Sigmoid colon (tissue), 7 donors: Measurements from ENCODE around the gene ARHGDIB. TPM values are rescaled to one million over a fixed set of nuclear protein-coding genes. Genes with fewer than 3 reads are reported as not detected.
A peak's percentile ranks its signal among the peaks of the same experiment; 100 is the strongest.

Source experiments
- DNase-seq: peaks from one replicate; pipeline ENCODE4 v3.0.0-alpha.2; 2019
- H3K27ac ChIP-seq, 4 donors: fragments of 200-600 bp; sonication (generic); one replicate each; pipeline ENCODE4 v1.5.1; 2016 to 2019; ENCODE audit warnings: mild to moderate bottlenecking in 1 of 4
- H3K27me3 ChIP-seq, 3 donors: fragments of 200-600 bp; sonication (generic); one replicate each; pipeline ENCODE4 v1.5.1; 2019; ENCODE audit warnings: mild to moderate bottlenecking in 1 of 3
- H3K36me3 ChIP-seq, 4 donors: fragments of 200-600 bp; sonication (generic); one replicate each; pipeline ENCODE4 v1.5.1; 2016 to 2019
- H3K4me1 ChIP-seq, 4 donors: fragments of 200-600 bp; sonication (generic); one replicate each; pipeline ENCODE4 v1.5.1; 2017 to 2019
- H3K4me3 ChIP-seq, 4 donors: fragments of 200-600 bp; sonication (generic); one replicate each; pipeline ENCODE4 v1.5.1; 2017 to 2019; ENCODE audit warnings: mild to moderate bottlenecking in 2 of 4, moderate library complexity in 1 of 4
- H3K9me3 ChIP-seq, 4 donors: fragments of 200-600 bp in 3 of 4; sonication (generic) in 3 of 4; one replicate each; pipeline versions ENCODE4 v1.5.1 to v1.6.1; 2013 to 2019
- CTCF ChIP-seq, 4 experiments: fragments of 450-650 bp in 3 of 4; fragments of 200-600 bp in 1 of 4; IDR thresholded peaks; one replicate each; pipeline ENCODE4 v1.5.1; 2016 to 2019; ENCODE audit warnings: antibody characterized with exemption in 4 of 4, mild to moderate bottlenecking in 3 of 4, moderate library complexity in 2 of 4
- EP300 ChIP-seq, 4 donors: sonication (generic); formaldehyde crosslinking; IDR thresholded peaks; one replicate each; pipeline ENCODE4 v1.6.1; 2017; ENCODE audit warnings: antibody characterized with exemption in 4 of 4
- POLR2A ChIP-seq, 2 donors: fragments of 450-650 bp; IDR thresholded peaks; one replicate each; pipeline ENCODE4 v1.6.1; 2016; ENCODE audit warnings: antibody characterized with exemption in 2 of 2, mild to moderate bottlenecking in 2 of 2, moderate library complexity in 2 of 2
- POLR2AphosphoS5 ChIP-seq, 4 donors: sonication (generic); formaldehyde crosslinking; IDR thresholded peaks; one replicate each; pipeline ENCODE4 v1.6.1; 2017; ENCODE audit warnings: antibody characterized with exemption in 4 of 4
- WGBS, 2 donors: extraction: QIAGEN DNeasy Blood & Tissue Kit; methylation state at CpG; one replicate each; pipeline ENCODE4 v1.1.7; 2013; 5-methylcytosine and 5-hydroxymethylcytosine counted together
- intact Hi-C: fragments of 100-400 bp; cut with DNase I; formaldehyde crosslinking; loops from one replicate; pipeline ENCODE4 v1.15.1; 2023
- polyA plus RNA-seq, 3 donors: library from polyadenylated mRNA; stranded (reverse); fragments of 200-250 nt; gene quantifications; one replicate each; pipeline ENCODE4 v1.2.3, GENCODE V29; 2013
- total RNA-seq, 4 donors: library from RNA; depleted of rRNA; stranded (reverse); fragments of >200 nt; gene quantifications; one replicate each; pipeline ENCODE4 v1.1.0, GENCODE V29; 2016
- donor health status: healthy with polysubstance abuse.
- donor health status: Bipolar disorder and iron deficiency.
- donor health status: healthy.

ARHGDIB gene
- total and polyA plus RNA-seq, 7 donors: 21.0 to 304 (median 71.4) TPM

- intact Hi-C loops: no loop called here
- H3K27ac ChIP-seq: no peak overlapping the region
- H3K9me3 ChIP-seq: no peaks in the 10 kb centered on the region
- H3K4me3 ChIP-seq: no peak overlapping the region
- TF ChIP-seq POLR2A (IDR thresholded peaks at IDR 0.05): no peak
- no peak for TF ChIP-seq CTCF (IDR thresholded peaks at IDR 0.05)
- no peak for TF ChIP-seq POLR2AphosphoS5 (IDR thresholded peaks at IDR 0.05)
- no peak for TF ChIP-seq EP300 (IDR thresholded peaks at IDR 0.05)
- H3K4me1 ChIP-seq: no peaks in the 10 kb centered on the region
- no peaks in the 10 kb centered on the region for H3K27me3 ChIP-seq
- H3K36me3 ChIP-seq: no peaks in the 10 kb centered on the region
- no peak for DNase-seq
- WGBS, 2 donors: 82 to 97% methylated on average over 2 of the region's 2 CpGs
Observed at GRCh38 chr12:14964406-14964805, 3.0 kb upstream of the ARHGDIB start.

- H3K4me3 ChIP-seq: no peak overlapping the region
- TF ChIP-seq EP300 (IDR thresholded peaks at IDR 0.05): no peak
- no peak for TF ChIP-seq POLR2A (IDR thresholded peaks at IDR 0.05)
- TF ChIP-seq POLR2AphosphoS5 (IDR thresholded peaks at IDR 0.05): no peak
- no peak for TF ChIP-seq CTCF (IDR thresholded peaks at IDR 0.05)
- H3K36me3 ChIP-seq: no peaks in the 10 kb centered on the region
- H3K4me1 ChIP-seq: no peaks in the 10 kb centered on the region
- H3K27me3 ChIP-seq: no peaks in the 10 kb centered on the region
- no peak overlapping the region for H3K27ac ChIP-seq
- intact Hi-C loops: no loop called here
- 94 to 95% methylated on average over 7 of the region's 7 CpGs for WGBS, 2 donors
- H3K9me3 ChIP-seq: no peaks in the 10 kb centered on the region
- no peak for DNase-seq
Observed at GRCh38 chr12:14963520-14963919, 2.1 kb upstream of the ARHGDIB start.

GRCh38 chr12:14962797-14963196 is 1.4 kb upstream of the ARHGDIB start:
- Histone ChIP-seq H3K27ac (peak overlapping the region in 2 of 4 donors; percentile 65 to 77), H3K4me1 (peaks cover 0 to 1% (median 0%) of the 10 kb centered on the region in 4 donors), H3K9me3 (no peaks in the 10 kb centered on the region), H3K36me3 (no peaks in the 10 kb centered on the region), H3K27me3 (no peaks in the 10 kb centered on the region), H3K4me3 (no peak overlapping the region)
- TF ChIP-seq POLR2AphosphoS5 (IDR thresholded peaks at IDR 0.05) (no peak), EP300 (IDR thresholded peaks at IDR 0.05) (no peak), CTCF (IDR thresholded peaks at IDR 0.05) (no peak), POLR2A (IDR thresholded peaks at IDR 0.05) (no peak)
- WGBS, 2 donors: 81 to 92% methylated on average over 3 of the region's 3 CpGs
- no peak for DNase-seq
- intact Hi-C loops: no loop called here

- Histone ChIP-seq H3K9me3 (no peaks in the 10 kb centered on the region), H3K4me3 (peak overlapping the region in 1 of 4 donors; percentile 42), H3K27me3 (no peaks in the 10 kb centered on the region), H3K36me3 (no peaks in the 10 kb centered on the region), H3K27ac (peak overlapping the region; percentile 40 to 77 (median 60)), H3K4me1 (peaks cover 0 to 8% (median 2%) of the 10 kb centered on the region in 4 donors)
- no peak for TF ChIP-seq CTCF (IDR thresholded peaks at IDR 0.05)
- TF ChIP-seq POLR2AphosphoS5 (IDR thresholded peaks at IDR 0.05): no peak
- TF ChIP-seq POLR2A (IDR thresholded peaks at IDR 0.05): no peak
- no peak for TF ChIP-seq EP300 (IDR thresholded peaks at IDR 0.05)
- intact Hi-C loops: no loop called here
- WGBS, 2 donors: 55 to 73% methylated on average over 3 of the region's 3 CpGs
- DNase-seq: no peak
Observed at GRCh38 chr12:14962153-14962539, 745 bp upstream of the ARHGDIB start.
